ENCODE data around the gene PPFIA3.

Gene PPFIA3

DNA sequence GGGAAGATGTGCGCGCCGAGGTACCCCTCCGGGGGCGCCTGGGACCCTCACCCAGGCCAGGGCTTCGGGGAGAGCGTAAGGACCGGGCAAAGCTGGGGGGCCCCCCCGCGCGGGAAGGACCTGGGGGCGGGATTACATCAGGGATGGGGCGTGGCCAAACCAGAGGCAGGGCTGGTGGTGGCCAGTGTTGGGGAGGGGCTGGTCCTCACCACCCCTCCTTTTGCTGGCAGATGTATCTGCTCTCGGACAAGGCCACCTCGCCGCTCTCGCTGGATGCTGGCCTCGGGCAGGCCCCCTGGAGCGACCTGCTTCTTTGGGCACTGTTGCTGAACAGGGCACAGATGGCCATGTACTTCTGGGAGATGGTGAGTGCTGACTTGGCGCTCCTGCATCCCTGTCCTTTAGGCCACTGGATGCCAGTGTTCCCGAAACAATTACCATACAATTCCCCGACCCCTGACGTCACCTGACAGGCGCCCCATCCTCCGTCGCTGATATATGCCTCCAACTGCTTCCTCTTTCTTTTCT is 63.6 kb downstream of the PPFIA3 start:
- DNase-seq = no peak

DNA sequence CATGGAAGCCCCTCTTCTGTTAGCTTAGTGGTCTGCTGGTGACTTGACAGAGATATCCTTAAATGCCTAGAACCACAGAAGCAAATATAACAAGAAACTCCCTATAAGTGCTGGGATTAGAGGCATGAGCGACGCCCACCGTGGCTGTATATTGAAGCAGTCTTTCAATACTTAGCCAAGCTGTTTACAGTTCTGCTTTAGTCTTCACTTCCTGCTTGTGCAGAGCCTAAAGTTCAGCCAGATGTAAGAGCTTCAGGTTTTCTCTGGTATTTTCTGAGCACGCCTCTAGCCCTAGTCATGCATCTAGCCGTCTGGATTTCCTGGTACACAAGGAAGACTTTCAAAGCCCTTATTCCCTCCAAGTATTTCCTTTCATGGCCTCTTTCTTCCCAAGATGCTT is 66.8 kb downstream of the PPFIA3 start:
- DNase-seq = no peak

DNA sequence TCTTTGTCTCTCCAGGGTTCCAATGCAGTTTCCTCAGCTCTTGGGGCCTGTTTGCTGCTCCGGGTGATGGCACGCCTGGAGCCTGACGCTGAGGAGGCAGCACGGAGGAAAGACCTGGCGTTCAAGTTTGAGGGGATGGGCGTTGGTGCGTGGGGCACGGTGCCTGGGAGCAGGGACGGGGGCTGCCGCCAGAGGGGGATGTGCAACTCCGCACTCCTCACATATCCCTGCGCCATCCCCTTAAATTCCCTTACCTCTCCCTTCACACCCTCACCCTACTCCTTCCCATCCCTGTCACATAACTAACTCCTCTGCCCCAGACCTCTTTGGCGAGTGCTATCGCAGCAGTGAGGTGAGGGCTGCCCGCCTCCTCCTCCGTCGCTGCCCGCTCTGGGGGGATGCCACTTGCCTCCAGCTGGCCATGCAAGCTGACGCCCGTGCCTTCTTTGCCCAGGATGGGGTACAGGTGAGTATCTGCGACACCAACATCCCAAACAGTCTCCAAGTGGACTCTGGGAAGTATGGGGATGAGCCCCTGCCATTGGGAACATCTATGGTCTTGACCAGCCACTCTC is 69.4 kb downstream of the PPFIA3 start:
- DNase-seq = no peak

DNA sequence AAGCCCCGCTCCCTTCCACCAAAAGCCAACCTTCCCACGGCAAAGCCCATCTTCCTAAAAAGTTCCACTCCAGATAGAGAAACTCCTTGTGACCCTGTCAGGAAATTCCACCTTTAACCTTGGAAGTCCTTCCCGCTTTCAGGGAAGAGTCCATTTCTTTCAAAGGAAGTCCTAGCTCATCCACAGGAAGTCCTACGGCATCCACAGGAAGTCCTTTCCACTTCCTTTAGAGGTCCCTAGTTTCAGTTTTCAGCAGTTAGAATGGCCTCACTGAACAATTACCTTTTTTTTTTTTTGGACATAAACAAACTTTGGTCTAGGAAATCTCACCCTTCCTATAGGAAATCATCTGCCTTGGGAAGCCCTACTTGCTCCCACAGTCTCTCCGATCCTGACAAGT is 69.9 kb downstream of the PPFIA3 start:
- no peak for DNase-seq

DNA sequence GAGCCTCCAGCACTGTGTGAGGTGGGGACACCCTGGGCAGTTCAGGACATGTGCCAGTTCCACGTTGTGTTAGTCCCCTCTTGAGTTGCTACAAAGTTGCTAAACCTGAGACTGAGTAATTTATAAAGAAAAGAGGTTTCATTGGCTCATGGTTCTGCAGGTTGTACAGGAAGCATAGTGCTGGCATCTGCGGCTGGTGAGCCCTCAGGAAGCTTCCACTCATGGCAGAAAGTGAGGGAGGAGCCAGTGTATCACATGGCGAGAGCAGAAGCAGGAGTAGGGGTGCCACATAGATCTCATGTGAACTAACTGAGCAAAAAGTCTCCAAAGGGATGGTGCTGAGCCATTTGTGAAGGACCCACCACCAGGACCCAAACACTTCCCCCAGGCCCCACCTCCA is 71.4 kb downstream of the PPFIA3 start:
- DNase-seq = no peak

DNA sequence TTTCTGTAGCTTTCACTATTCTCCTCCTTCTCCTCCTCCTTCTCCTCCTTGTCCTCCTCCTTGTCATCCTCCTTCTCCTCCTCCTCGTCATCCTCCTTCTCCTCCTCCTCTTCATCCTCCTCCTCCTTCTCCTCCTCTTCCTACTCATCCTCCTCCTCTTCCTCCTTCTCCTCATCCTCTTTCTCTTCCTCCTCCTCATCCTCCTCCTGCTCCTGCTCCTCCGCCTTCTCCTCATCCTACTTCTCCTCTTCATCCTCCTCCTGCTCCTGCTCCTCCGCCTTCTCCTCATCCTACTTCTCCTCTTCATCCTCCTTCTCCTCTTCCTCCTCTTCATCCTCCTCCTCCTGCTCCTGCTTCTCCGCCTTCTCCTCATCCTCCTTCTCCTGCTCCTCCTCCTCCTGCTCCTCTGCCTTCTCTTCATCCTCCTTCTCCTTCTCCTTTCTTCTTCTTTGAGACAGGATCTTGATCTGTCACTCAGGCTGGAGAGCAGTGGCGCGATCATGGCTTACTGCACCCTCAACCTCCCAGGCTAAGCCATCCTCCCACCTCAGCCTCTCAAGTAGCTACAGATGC is 74.6 kb downstream of the PPFIA3 start:
- DNase-seq = no peak

DNA sequence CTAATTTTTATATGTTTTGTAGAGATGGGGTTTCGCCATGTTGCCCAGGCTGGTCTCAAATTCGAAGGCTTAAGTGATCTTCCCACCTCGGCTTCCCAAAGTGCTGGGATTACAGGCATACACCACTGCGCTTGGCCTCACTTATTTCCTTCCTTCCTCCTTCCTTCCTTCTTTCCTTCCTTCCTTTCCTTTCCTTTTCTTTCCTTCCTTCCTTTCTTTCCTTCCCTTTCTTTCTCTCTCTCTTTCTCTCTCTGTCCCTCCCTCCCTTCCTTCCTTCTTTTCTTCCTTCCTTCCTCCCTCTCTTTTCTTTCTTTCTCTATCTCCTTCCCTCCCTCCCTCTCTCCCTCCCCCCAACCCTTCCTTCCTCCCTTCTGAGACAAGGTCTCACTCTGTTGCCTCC is 75.1 kb downstream of the PPFIA3 start:
- DNase-seq = no peak

DNA sequence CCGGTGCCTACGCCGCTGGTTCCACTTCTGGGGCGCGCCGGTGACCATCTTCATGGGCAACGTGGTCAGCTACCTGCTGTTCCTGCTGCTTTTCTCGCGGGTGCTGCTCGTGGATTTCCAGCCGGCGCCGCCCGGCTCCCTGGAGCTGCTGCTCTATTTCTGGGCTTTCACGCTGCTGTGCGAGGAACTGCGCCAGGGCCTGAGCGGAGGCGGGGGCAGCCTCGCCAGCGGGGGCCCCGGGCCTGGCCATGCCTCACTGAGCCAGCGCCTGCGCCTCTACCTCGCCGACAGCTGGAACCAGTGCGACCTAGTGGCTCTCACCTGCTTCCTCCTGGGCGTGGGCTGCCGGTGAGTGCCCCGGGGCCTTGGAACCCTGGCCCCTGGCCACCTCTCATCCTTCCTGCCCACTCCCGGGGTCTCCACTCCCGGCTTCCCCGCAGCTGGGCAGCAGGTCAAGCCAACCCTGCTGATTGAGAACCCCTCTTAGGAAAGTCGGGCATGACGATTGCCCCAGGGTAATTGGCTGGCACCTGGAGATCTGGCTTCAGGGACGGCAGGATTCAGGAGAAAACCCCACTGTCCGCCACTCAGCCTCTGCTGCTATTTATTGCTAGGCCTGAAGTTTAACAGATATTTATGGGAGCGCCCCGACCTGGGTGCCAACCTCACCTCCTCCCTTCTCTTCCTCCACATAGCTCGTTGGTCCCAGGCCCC is 77.3 kb downstream of the PPFIA3 start:
- no peak for DNase-seq

DNA sequence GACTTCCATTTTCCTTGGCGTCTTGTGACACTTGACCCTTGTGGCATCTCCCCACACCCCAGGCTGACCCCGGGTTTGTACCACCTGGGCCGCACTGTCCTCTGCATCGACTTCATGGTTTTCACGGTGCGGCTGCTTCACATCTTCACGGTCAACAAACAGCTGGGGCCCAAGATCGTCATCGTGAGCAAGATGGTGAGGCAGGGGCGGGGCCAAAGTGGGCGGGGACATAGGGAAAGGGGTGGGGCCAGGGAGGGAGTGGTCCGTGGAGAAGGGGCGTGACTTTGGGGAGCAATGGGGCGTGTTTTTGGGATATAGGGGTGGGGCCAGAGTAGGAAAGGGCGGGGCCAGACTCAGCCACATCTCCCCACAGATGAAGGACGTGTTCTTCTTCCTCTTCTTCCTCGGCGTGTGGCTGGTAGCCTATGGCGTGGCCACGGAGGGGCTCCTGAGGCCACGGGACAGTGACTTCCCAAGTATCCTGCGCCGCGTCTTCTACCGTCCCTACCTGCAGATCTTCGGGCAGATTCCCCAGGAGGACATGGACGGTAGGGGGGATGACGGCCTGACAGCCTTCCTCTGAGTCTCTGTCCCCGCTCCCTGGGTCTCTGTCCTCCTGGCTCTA is 81.0 kb downstream of the PPFIA3 start:
- no peak for DNase-seq
